Esophagus muscularis mucosa (tissue), 4 donors: ENCODE measurements around the gene KLC4. TPM values are rescaled to one million over a fixed set of nuclear protein-coding genes. Genes with fewer than 3 reads are reported as not detected.

Experiments
- DNase-seq: peaks from one replicate; pipeline ENCODE4 v3.0.0-alpha.2; 2017; ENCODE audit errors: extremely low spot score
- H3K27ac ChIP-seq, 4 donors: fragments of 200-600 bp; sonication (generic); replicated peaks in 1 of 4; 1 replicate in 3 of 4; 2 replicates in 1 of 4; pipeline ENCODE4 v1.5.1; 2016 to 2019; ENCODE audit warnings: mild to moderate bottlenecking in 1 of 4
- H3K27me3 ChIP-seq, 4 donors: fragments of 200-600 bp; sonication (generic); one replicate each; pipeline versions ENCODE4 v1.5.1 to v1.6.0; 2016 to 2019
- H3K36me3 ChIP-seq, 4 donors: fragments of 200-600 bp; sonication (generic); one replicate each; pipeline ENCODE4 v1.5.1; 2016 to 2019
- H3K4me1 ChIP-seq, 4 donors: fragments of 200-600 bp; sonication (generic); one replicate each; pipeline ENCODE4 v1.5.1; 2016 to 2019
- H3K4me3 ChIP-seq, 4 donors: fragments of 200-600 bp; sonication (generic); 1 replicate in 2 of 4; 2 replicates in 2 of 4; pipeline ENCODE4 v1.5.1; 2016 to 2019; ENCODE audit warnings: mild to moderate bottlenecking in 4 of 4, moderate library complexity in 1 of 4
- H3K9me3 ChIP-seq, 4 donors: fragments of 200-600 bp; sonication (generic); 1 replicate in 3 of 4; 2 replicates in 1 of 4; pipeline ENCODE4 v1.5.1; 2016 to 2019
- EP300 ChIP-seq: sonication (generic); formaldehyde crosslinking; IDR thresholded peaks from one replicate; pipeline ENCODE4 v1.6.1; 2017; ENCODE audit warnings: antibody characterized with exemption
- POLR2A ChIP-seq: fragments of 450-650 bp; IDR thresholded peaks from one replicate; pipeline ENCODE4 v1.6.1; 2017; ENCODE audit warnings: antibody characterized with exemption, moderate library complexity, mild to moderate bottlenecking, low read depth
- POLR2AphosphoS5 ChIP-seq, 2 donors: sonication (generic); formaldehyde crosslinking; IDR thresholded peaks; one replicate each; pipeline ENCODE4 v1.6.1; 2017; ENCODE audit warnings: antibody characterized with exemption in 2 of 2
- WGBS: methylation state at CpG from one replicate; pipeline ENCODE4 v1.1.5; 2018; 5-methylcytosine and 5-hydroxymethylcytosine counted together
- intact Hi-C: fragments of 100-400 bp; cut with DNase I; formaldehyde crosslinking; loops from one replicate; pipeline ENCODE4 v1.15.1; 2023
- total RNA-seq, 4 donors: library from RNA; depleted of rRNA; stranded (reverse); fragments of >200 nt; gene quantifications; one replicate each; pipeline versions ENCODE4 v1.1.0 to v1.2.1, GENCODE V29; 2016
- TF ChIP-seq, protein P1 (sequence below), 3 experiments: fragments of 200-600 bp in 2 of 3; fragments of 450-650 bp in 1 of 3; sonication (generic) in 2 of 3; IDR thresholded peaks; one replicate each; pipeline ENCODE4 v1.5.1; 2017 to 2019; ENCODE audit warnings: antibody characterized with exemption in 3 of 3, mild to moderate bottlenecking in 2 of 3, moderate library complexity in 1 of 3

The KLC4 gene
- total RNA-seq, 4 donors from 2014 or later: 22.9 to 37.4 (median 27.4) TPM

DNA sequence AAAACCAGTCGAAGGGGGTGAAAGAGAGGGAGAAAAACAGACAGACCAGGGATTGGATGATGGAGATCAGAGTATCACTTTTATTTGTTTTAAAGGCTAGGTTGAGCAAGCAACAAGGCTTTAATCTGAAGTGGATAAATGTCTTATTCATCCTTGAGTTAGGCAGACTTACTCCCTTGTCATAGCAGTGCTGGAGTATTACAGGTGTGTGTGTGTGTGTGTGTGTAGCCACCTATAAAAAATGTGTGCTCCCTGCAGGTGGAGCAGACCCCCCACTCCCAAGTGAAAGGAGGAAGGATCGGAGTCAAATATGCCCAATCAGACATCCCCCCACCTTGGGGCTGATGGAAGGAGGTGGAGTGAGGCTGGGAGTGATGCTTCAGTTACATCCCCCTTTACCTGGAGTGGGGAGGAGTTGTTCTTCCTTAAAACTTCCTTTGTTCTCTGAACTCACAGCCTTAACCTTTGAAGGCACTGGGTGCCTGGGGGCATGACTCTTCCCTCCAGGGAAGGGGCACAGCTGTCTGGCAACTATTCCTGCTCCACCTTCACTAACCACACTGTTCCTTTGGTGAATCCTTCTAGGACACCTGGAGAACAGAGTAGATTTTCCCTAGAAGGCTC, 43.9 kb downstream of the KLC4 start:
- Histone ChIP-seq H3K9me3 (no peaks in the 10 kb centered on the region), H3K27me3 (no peaks in the 10 kb centered on the region), H3K27ac (no peak overlapping the region), H3K36me3 (no peaks in the 10 kb centered on the region), H3K4me3 (no peak overlapping the region), H3K4me1 (no peaks in the 10 kb centered on the region)
- 75% methylated on average over 2 of the region's 2 CpGs for WGBS
- intact Hi-C loops: no loop called here
- DNase-seq: no peak
- TF ChIP-seq POLR2AphosphoS5 (IDR thresholded peaks at IDR 0.05): no peak
- no peak for TF ChIP-seq EP300
- no peak for TF ChIP-seq POLR2A
- TF ChIP-seq, protein P1, sequence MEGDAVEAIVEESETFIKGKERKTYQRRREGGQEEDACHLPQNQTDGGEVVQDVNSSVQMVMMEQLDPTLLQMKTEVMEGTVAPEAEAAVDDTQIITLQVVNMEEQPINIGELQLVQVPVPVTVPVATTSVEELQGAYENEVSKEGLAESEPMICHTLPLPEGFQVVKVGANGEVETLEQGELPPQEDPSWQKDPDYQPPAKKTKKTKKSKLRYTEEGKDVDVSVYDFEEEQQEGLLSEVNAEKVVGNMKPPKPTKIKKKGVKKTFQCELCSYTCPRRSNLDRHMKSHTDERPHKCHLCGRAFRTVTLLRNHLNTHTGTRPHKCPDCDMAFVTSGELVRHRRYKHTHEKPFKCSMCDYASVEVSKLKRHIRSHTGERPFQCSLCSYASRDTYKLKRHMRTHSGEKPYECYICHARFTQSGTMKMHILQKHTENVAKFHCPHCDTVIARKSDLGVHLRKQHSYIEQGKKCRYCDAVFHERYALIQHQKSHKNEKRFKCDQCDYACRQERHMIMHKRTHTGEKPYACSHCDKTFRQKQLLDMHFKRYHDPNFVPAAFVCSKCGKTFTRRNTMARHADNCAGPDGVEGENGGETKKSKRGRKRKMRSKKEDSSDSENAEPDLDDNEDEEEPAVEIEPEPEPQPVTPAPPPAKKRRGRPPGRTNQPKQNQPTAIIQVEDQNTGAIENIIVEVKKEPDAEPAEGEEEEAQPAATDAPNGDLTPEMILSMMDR (IDR thresholded peaks at IDR 0.05): no peak

DNA sequence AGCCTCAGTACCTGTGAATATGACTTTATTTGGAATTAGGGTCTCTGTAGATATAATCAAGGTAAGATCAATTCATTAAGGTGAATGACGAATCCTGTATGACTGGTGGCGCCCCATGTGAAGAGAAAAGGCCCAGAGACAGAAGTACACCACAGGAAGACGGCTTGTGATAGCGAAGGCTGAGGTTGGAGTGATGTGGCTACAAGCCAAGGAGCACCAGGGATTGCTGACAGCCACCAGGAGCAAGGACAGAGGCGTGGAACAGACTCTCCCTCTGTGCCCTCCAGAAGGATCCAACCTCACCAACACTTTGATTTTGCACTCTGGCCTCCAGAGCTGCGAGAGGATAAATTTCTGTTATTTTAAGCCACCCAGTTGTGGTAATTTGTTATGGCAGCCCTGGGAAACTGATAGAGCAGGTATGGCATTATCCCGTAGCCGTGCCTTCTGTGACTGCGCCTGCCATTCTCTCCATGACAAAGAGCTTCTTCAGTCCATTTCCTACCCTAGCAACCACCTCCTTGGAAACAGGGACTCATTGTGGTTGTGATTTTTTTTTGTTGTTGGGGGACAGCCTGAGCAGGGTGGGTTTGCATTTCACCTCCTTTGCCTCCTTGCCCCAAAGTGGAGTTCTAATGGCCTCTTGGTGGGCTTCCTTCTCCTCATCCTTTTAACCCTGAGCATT, 46.2 kb downstream of the KLC4 start:
- TF ChIP-seq, protein P1 (IDR thresholded peaks at IDR 0.05): no peak
- no peak for TF ChIP-seq EP300
- TF ChIP-seq POLR2A: no peak
- no peak for DNase-seq
- no peak overlapping the region for H3K27ac ChIP-seq
- H3K27me3 ChIP-seq: no peaks in the 10 kb centered on the region
- no peaks in the 10 kb centered on the region for H3K9me3 ChIP-seq
- intact Hi-C loops: no loop called here
- no peaks in the 10 kb centered on the region for H3K36me3 ChIP-seq
- 88% methylated on average over 9 of the region's 9 CpGs for WGBS
- no peaks in the 10 kb centered on the region for H3K4me1 ChIP-seq
- H3K4me3 ChIP-seq: no peak overlapping the region

DNA sequence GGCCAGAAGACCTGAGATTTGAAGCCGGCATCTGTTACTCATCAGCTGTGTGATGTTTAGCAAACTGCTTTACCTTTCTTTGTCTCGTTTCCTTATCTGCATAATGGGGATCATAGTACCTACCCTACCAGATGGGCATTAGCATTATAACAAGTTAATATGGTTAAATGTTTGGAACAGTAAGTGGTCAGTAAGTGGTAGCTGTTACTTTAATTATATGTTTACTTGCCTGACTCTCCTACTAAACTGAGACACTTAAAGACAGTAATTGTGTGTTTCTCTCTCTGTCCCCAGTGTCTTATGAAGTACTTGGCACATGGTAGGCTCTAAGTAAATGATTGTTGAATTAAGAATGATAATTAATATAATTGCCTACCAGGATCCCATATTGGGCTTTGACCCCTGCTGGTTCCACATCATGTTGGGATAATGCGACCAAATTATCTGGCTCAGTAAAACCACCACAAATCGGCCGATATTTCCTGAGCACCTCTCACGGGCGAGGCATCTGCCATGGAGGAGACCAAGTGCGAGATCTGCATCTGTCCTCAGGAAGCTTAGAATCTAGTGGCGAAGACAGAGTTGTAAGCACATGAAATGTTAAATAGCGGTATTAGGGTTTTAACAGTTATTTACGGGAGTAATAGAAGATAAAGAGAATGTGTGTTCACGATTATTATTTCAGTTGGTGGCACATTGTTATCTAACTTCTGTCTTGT, 48.1 kb downstream of the KLC4 start:
- intact Hi-C loops: no loop called here
- TF ChIP-seq EP300: no peak
- no peak for TF ChIP-seq POLR2A
- no peak for TF ChIP-seq POLR2AphosphoS5 (IDR thresholded peaks at IDR 0.05)
- TF ChIP-seq, protein P1 (IDR thresholded peaks at IDR 0.05): no peak
- Histone ChIP-seq H3K27me3 (no peaks in the 10 kb centered on the region), H3K4me3 (no peak overlapping the region), H3K27ac (no peak overlapping the region), H3K36me3 (no peaks in the 10 kb centered on the region), H3K4me1 (no peaks in the 10 kb centered on the region), H3K9me3 (no peaks in the 10 kb centered on the region)
- DNase-seq: no peak
- 96% methylated on average over 12 of the region's 12 CpGs for WGBS

DNA sequence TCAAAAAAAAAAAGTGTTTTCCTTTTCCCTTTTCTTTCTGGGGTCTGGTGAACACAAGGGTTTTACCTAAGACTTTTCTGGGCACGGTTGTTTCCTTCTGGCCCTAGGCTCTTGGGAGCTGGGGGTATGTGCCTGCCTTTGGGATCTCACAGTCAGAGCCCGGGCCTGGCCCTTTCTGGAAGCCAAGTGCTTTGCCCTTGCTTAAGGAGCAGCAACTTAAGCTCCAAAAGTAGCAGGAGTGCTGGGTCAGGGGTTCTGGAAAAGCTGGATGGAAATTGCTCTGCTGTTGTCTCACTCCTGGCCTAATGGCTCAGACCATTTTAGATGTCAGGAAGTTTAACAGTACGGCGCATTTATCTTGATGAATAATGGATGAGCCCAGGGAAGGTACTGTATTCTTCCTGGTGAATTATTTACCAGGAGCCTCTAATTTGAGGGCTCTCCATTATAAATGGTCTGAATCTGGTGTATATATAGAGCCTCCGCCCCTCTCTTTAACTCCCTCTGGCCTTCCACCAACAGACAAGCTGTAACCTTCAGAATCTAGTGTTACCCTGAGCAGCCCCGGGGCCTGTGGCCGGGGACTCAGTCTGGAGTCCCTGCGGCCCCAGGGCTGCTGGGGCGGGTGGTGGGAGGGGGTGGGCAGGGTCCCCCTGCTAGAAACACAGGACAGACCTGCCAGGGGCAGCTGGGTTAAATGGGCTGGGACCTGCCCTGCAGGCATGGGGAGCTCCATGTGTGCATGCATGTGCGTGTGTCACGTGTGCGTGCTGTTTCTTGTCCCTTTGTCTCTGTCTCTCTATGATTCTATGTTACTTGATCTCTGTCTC, 54.2 kb downstream of the KLC4 start:
- Histone ChIP-seq H3K27me3 (no peaks in the 10 kb centered on the region), H3K9me3 (no peaks in the 10 kb centered on the region), H3K27ac (peak overlapping the region in 2 of 4 donors; percentile 43 to 69), H3K4me1 (peaks cover 0 to 7% (median 3%) of the 10 kb centered on the region in 4 donors), H3K4me3 (no peak overlapping the region), H3K36me3 (no peaks in the 10 kb centered on the region)
- intact Hi-C loops: no loop called here
- DNase-seq: no peak
- 72% methylated on average over 11 of the region's 12 CpGs for WGBS
- no peak for TF ChIP-seq EP300
- TF ChIP-seq, protein P1 (IDR thresholded peaks at IDR 0.05): no peak
- TF ChIP-seq POLR2A: no peak
- TF ChIP-seq POLR2AphosphoS5 (IDR thresholded peaks at IDR 0.05): no peak
